Measurements from ENCODE around the gene SOCS6. TPM values are rescaled to one million over a fixed set of nuclear protein-coding genes. Genes with fewer than 3 reads are reported as not detected.

Gene SOCS6
- total and polyA plus RNA-seq, 4 donors: 5.5 to 30.1 (median 8.7) TPM

- H3K9me3 ChIP-seq (ENCODE audit: control insufficient read depth in 4 of 4, low read length in 3 of 4): peaks cover 4 to 9% (median 8%) of the 10 kb centered on the region in 4 donors
- H3K27me3 ChIP-seq (ENCODE audit: control insufficient read depth in 4 of 4, insufficient read depth in 4 of 4, low read length in 3 of 4): no peaks in the 10 kb centered on the region
- WGBS: 74% methylated on average over 5 of the region's 5 CpGs
- H3K27ac ChIP-seq (ENCODE audit: low read depth in 1 of 2, low read length in 2 of 2): no peak overlapping the region
- TF ChIP-seq GABPA (IDR thresholded peaks at IDR 0.05 in 1 of 2, conservative IDR thresholded peaks at IDR 0.05 in 1 of 2) (no peak), FOXA1 (IDR thresholded peaks at IDR 0.05) (no peak)
- DNase-seq (ENCODE audit: low spot score): no peak
- H3K4me1 ChIP-seq (ENCODE audit: control insufficient read depth in 4 of 4, insufficient read depth in 4 of 4, low read length in 3 of 4): no peaks in the 10 kb centered on the region
- H3K36me3 ChIP-seq (ENCODE audit: control insufficient read depth in 4 of 4, insufficient read depth in 3 of 4, low read depth in 1 of 4, low read length in 3 of 4): no peaks in the 10 kb centered on the region
- H3K9ac ChIP-seq (ENCODE audit: low read depth in 1 of 2, low read length in 2 of 2): no peak overlapping the region
- no peak overlapping the region for H3K4me3 ChIP-seq (ENCODE audit: low read depth in 1 of 3, low read length in 3 of 3)
These were observed 12.2 kb upstream of the SOCS6 start for GRCh38 chr18:70276416-70277191.

DNA sequence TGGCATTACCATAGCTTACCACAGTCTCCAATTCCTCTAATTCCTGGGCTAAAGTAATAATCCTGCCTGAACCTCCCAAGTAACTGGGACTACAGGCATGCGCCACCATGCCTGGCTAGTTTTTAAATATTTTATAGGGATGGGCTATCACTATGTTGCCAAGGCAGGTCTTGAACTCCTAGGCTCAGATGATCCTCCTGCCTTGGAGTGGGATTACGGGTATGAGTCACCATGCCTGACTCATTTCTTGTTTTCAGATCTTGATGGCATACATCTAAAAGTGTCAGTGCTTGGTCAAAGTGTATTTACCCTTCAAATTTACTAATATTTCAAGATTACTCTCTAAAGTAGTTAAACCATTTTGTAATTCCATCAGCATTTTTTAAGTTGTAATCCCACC, 9.4 kb upstream of the SOCS6 start:
- Histone ChIP-seq H3K9me3 (ENCODE audit: control insufficient read depth in 4 of 4, low read length in 3 of 4) (no peaks in the 10 kb centered on the region), H3K27me3 (ENCODE audit: control insufficient read depth in 4 of 4, insufficient read depth in 4 of 4, low read length in 3 of 4) (no peaks in the 10 kb centered on the region), H3K4me3 (ENCODE audit: low read depth in 1 of 3, low read length in 3 of 3) (no peak overlapping the region), H3K9ac (ENCODE audit: low read depth in 1 of 2, low read length in 2 of 2) (no peak overlapping the region), H3K4me1 (ENCODE audit: control insufficient read depth in 4 of 4, insufficient read depth in 4 of 4, low read length in 3 of 4) (no peaks in the 10 kb centered on the region), H3K36me3 (ENCODE audit: control insufficient read depth in 4 of 4, insufficient read depth in 3 of 4, low read depth in 1 of 4, low read length in 3 of 4) (no peaks in the 10 kb centered on the region), H3K27ac (ENCODE audit: low read depth in 1 of 2, low read length in 2 of 2) (no peak overlapping the region)
- no peak for DNase-seq (ENCODE audit: low spot score)
- TF ChIP-seq RAD21 (IDR thresholded peaks at IDR 0.05) (no peak), YY1 (IDR thresholded peaks at IDR 0.05) (no peak), RXRA (IDR thresholded peaks at IDR 0.05) (no peak), HNF4A (conservative IDR thresholded peaks at IDR 0.05) (no peak), TAF1 (conservative IDR thresholded peaks at IDR 0.05) (no peak)
- 95% methylated on average over 2 of the region's 2 CpGs for WGBS

DNA sequence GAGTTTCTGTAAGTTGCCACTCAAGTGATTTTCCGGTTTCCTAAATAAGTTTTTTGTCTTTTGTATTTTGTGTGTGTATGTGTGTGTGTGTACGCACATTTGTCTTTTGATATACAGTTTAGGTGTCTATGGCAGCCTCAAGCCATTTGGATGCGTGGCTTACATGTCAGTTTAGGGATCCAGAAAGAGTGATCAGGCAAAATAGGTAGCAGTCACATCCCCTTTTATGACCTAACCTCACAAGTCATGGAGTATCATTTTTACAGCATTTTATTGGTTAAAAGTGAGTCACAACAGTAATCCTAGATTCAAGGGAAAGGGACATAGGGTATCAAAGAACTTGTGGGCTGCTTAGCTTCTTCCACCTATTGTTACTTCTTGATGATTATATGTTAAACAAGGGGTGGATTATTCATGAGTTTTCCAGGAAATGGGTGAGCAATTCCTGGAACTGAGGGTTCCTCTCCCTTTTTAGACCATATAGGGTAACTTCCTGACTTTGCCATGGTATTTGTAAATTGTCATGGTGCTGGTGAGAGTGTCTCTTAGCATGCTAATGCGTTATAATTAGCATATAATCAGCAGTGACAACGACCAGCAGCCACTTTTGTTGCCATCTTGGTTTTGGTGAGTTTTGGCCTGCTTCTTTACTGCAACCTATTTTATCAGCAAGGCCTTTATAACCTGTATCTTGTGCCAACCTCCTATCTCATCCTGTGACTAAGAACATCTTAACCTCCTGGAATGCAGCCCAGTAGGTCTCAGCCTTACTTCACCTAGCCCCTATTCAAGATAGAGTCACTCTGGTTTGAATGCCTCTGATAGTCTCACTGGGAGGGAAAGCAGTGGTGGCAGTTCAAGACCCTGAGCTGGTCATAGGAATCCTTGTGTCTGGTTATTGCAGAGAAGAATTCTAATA, 8.6 kb upstream of the SOCS6 start:
- H3K27ac ChIP-seq (ENCODE audit: low read depth in 1 of 2, low read length in 2 of 2): no peak overlapping the region
- WGBS: 92% methylated on average over 5 of the region's 5 CpGs
- H3K27me3 ChIP-seq (ENCODE audit: control insufficient read depth in 4 of 4, insufficient read depth in 4 of 4, low read length in 3 of 4): no peaks in the 10 kb centered on the region
- no peak overlapping the region for H3K4me3 ChIP-seq (ENCODE audit: low read depth in 1 of 3, low read length in 3 of 3)
- no peaks in the 10 kb centered on the region for H3K4me1 ChIP-seq (ENCODE audit: control insufficient read depth in 4 of 4, insufficient read depth in 4 of 4, low read length in 3 of 4)
- no peak for DNase-seq (ENCODE audit: low spot score)
- no peak for TF ChIP-seq TAF1 (conservative IDR thresholded peaks at IDR 0.05)
- TF ChIP-seq SP1 (IDR thresholded peaks at IDR 0.05): no peak
- no peak for TF ChIP-seq GABPA (IDR thresholded peaks at IDR 0.05 in 1 of 2, conservative IDR thresholded peaks at IDR 0.05 in 1 of 2)
- TF ChIP-seq FOXA1 (IDR thresholded peaks at IDR 0.05): no peak
- TF ChIP-seq FOXA2 (IDR thresholded peaks at IDR 0.05): no peak
- TF ChIP-seq HNF4G (IDR thresholded peaks at IDR 0.05): no peak
- TF ChIP-seq NR2F2 (IDR thresholded peaks at IDR 0.05): no peak
- no peak for TF ChIP-seq EGR1 (IDR thresholded peaks at IDR 0.05; ENCODE audit: low read depth in 2 of 2)
- no peak for TF ChIP-seq RAD21 (IDR thresholded peaks at IDR 0.05)
- TF ChIP-seq, protein P1, sequence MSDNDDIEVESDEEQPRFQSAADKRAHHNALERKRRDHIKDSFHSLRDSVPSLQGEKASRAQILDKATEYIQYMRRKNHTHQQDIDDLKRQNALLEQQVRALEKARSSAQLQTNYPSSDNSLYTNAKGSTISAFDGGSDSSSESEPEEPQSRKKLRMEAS (IDR thresholded peaks at IDR 0.05): no peak
- no peaks in the 10 kb centered on the region for H3K36me3 ChIP-seq (ENCODE audit: control insufficient read depth in 4 of 4, insufficient read depth in 3 of 4, low read depth in 1 of 4, low read length in 3 of 4)
- H3K9ac ChIP-seq (ENCODE audit: low read depth in 1 of 2, low read length in 2 of 2): no peak overlapping the region
- H3K9me3 ChIP-seq (ENCODE audit: control insufficient read depth in 4 of 4, low read length in 3 of 4): no peaks in the 10 kb centered on the region

All from liver (tissue), 9 donors.